ENCODE results near the gene NUDC.

NUDC gene

GRCh38 chr1:26951216-26951615 is 29.7 kb downstream of the NUDC start:
- no peak for DNase-seq (ENCODE audit: low read depth in 2 of 2)

GRCh38 chr1:26951821-26952497 is 30.4 kb downstream of the NUDC start:
- no peak for DNase-seq (ENCODE audit: low read depth in 2 of 2)

GRCh38 chr1:26953374-26953773 is 31.8 kb downstream of the NUDC start:
- DNase-seq (ENCODE audit: low read depth in 2 of 2) = no peak

GRCh38 chr1:26956321-26956720 is 34.8 kb downstream of the NUDC start:
- DNase-seq (ENCODE audit: low read depth in 2 of 2) = no peak

- DNase-seq (ENCODE audit: low read depth in 2 of 2) = no peak
Observed at GRCh38 chr1:26957306-26957705, 35.8 kb downstream of the NUDC start.

- no peak for DNase-seq (ENCODE audit: low read depth in 2 of 2)
Observed at GRCh38 chr1:26959270-26959669, 37.7 kb downstream of the NUDC start.

- DNase-seq (ENCODE audit: low read depth in 2 of 2) = peak in 1 of 2 donors; percentile 25
Observed at GRCh38 chr1:26959722-26960624, 38.4 kb downstream of the NUDC start, which contains the start of gene KDF1. KDF1 (minus strand) TSS chr1:26960468; CDS start chr1:26952380, 8,088 bp downstream.

GRCh38 chr1:26960625-26960966 is 39.1 kb downstream of the NUDC start:
- no peak for DNase-seq (ENCODE audit: low read depth in 2 of 2)

- DNase-seq (ENCODE audit: low read depth in 2 of 2) = no peak
Observed at GRCh38 chr1:26961826-26962225, 40.3 kb downstream of the NUDC start.

GRCh38 chr1:26965213-26965612 is 43.7 kb downstream of the NUDC start:
- DNase-seq (ENCODE audit: low read depth in 2 of 2) = no peak

- no peak for DNase-seq (ENCODE audit: low read depth in 2 of 2)
Observed at GRCh38 chr1:26965628-26966027, 44.1 kb downstream of the NUDC start.

- no peak for DNase-seq (ENCODE audit: low read depth in 2 of 2)
Observed at GRCh38 chr1:26970810-26971209, 49.3 kb downstream of the NUDC start.

- DNase-seq (ENCODE audit: low read depth in 2 of 2) = no peak
Observed at GRCh38 chr1:26971590-26971989, 50.0 kb downstream of the NUDC start.

GRCh38 chr1:26972390-26972789 is 50.8 kb downstream of the NUDC start:
- DNase-seq (ENCODE audit: low read depth in 2 of 2) = no peak

GRCh38 chr1:26972821-26973220 is 51.3 kb downstream of the NUDC start:
- DNase-seq (ENCODE audit: low read depth in 2 of 2) = no peak

GRCh38 chr1:26976621-26977510 is 55.3 kb downstream of the NUDC start:
- no peak for DNase-seq (ENCODE audit: low read depth in 2 of 2)

GRCh38 chr1:26978901-26979300 is 57.4 kb downstream of the NUDC start:
- DNase-seq (ENCODE audit: low read depth in 2 of 2) = no peak

GRCh38 chr1:26981146-26981846 is 59.8 kb downstream of the NUDC start:
- no peak for DNase-seq (ENCODE audit: low read depth in 2 of 2)

GRCh38 chr1:26983863-26984262 is 62.3 kb downstream of the NUDC start:
- DNase-seq (ENCODE audit: low read depth in 2 of 2) = no peak

GRCh38 chr1:26984291-26984690 is 62.7 kb downstream of the NUDC start:
- DNase-seq (ENCODE audit: low read depth in 2 of 2) = no peak

GRCh38 chr1:26986658-26987057 is 65.1 kb downstream of the NUDC start:
- no peak for DNase-seq (ENCODE audit: low read depth in 2 of 2)

All from stimulated activated CD4-positive, alpha-beta T cell treated with anti-CD3 and anti-CD28 coated beads, Interleukin-15, amount 100 ng/mL, for 48 hours (primary cell).